GM23338 (cell line): ENCODE results near the gene GPATCH1. TPM values are rescaled to one million over a fixed set of nuclear protein-coding genes. Genes with fewer than 3 reads are reported as not detected.

ENCODE experiments used
- ATAC-seq: fragments of 200-7000 bp; cut with Tn5 transposase; 3 replicates; pipeline ENCODE4 v1.9.1; 2020
- DNase-seq: peaks from one replicate; pipeline ENCODE4 v3.0.0-alpha.2; 2015; ENCODE audit warnings: low spot score
- H2AFZ ChIP-seq: fragments of 200-600 bp; sonication (generic); 2 replicates; pipeline ENCODE4 v1.8.0; 2016; ENCODE audit warnings: antibody characterized with exemption, mild to moderate bottlenecking, moderate library complexity
- H3F3A ChIP-seq: fragments of 200-600 bp; sonication (generic); replicated peaks from 2 replicates; pipeline ENCODE4 v1.8.0; 2017; ENCODE audit warnings: antibody characterized with exemption, mixed run types, low read depth
- H3K27ac ChIP-seq: fragments of 200-600 bp; sonication (generic); 2 replicates; pipeline ENCODE4 v1.6.1; 2016; ENCODE audit warnings: low read depth
- H3K27me3 ChIP-seq: fragments of 200-600 bp; sonication (generic); 2 replicates; pipeline ENCODE4 v1.8.0; 2016; ENCODE audit warnings: mild to moderate bottlenecking, mixed run types, moderate library complexity; ENCODE audit not compliant: insufficient read depth
- H3K36me3 ChIP-seq: fragments of 200-600 bp; sonication (generic); 2 replicates; pipeline ENCODE4 v1.8.0; 2016; ENCODE audit warnings: mild to moderate bottlenecking; ENCODE audit not compliant: insufficient read depth
- H3K4me1 ChIP-seq: fragments of 200-600 bp; sonication (generic); 2 replicates; pipeline ENCODE4 v1.8.0; 2016; ENCODE audit warnings: mild to moderate bottlenecking, moderate library complexity; ENCODE audit not compliant: insufficient read depth
- H3K4me2 ChIP-seq: fragments of 200-600 bp; sonication (generic); 2 replicates; pipeline ENCODE4 v1.7.1; 2017; ENCODE audit warnings: mixed run types
- H3K4me3 ChIP-seq: fragments of 200-600 bp; sonication (generic); 2 replicates; pipeline ENCODE4 v1.6.1; 2016; ENCODE audit warnings: mixed run types
- H3K79me2 ChIP-seq: fragments of 200-600 bp; sonication (generic); replicated peaks from 2 replicates; pipeline ENCODE4 v1.8.0; 2017; ENCODE audit warnings: mild to moderate bottlenecking; ENCODE audit not compliant: insufficient read depth
- H3K9me2 ChIP-seq: fragments of 200-600 bp; sonication (generic); 2 replicates; pipeline ENCODE4 v1.8.0; 2017; ENCODE audit not compliant: insufficient read depth
- H4K20me1 ChIP-seq: fragments of 200-600 bp; sonication (generic); replicated peaks from 2 replicates; pipeline ENCODE4 v1.8.0; 2017; ENCODE audit warnings: mild to moderate bottlenecking; ENCODE audit not compliant: insufficient read depth
- H3K27ac Mint-ChIP-seq: 2 replicates; pipeline ENCODE4 v1.8.0; 2020; ENCODE audit warnings: inconsistent platforms, mild to moderate bottlenecking, moderate library complexity, mixed read lengths
- H3K27me3 Mint-ChIP-seq: 3 replicates; pipeline ENCODE4 v1.8.0; 2022; ENCODE audit warnings: low read depth, mild to moderate bottlenecking, moderate library complexity, mixed read lengths, inconsistent platforms; ENCODE audit not compliant: insufficient read depth, poor library complexity
- H3K36me3 Mint-ChIP-seq: 3 replicates; pipeline ENCODE4 v1.8.0; 2021; ENCODE audit warnings: low read depth, mild to moderate bottlenecking, inconsistent platforms, moderate library complexity, mixed read lengths
- H3K4me1 Mint-ChIP-seq: 3 replicates; pipeline ENCODE4 v1.8.0; 2020; ENCODE audit warnings: mild to moderate bottlenecking, inconsistent platforms, mixed read lengths
- H3K4me3 Mint-ChIP-seq: 3 replicates; pipeline ENCODE4 v1.8.0; 2021; ENCODE audit warnings: moderate library complexity, mild to moderate bottlenecking, inconsistent platforms, mixed read lengths
- H3K9me3 Mint-ChIP-seq: 3 replicates; pipeline ENCODE4 v1.8.0; 2020; ENCODE audit warnings: moderate library complexity, mild to moderate bottlenecking, inconsistent platforms, mixed read lengths
- CREB1 ChIP-seq: fragments of 250-450 bp; sonication (Bioruptor Pico); IDR thresholded peaks from 2 replicates; pipeline ENCODE4 v1.5.0; 2020; ENCODE audit warnings: low read depth, mild to moderate bottlenecking, moderate library complexity
- CTCF ChIP-seq, 2 experiments: fragments of 200-600 bp in 1 of 2; sonication (generic) in 1 of 2; conservative IDR thresholded peaks; 2 replicates each; pipeline versions ENCODE4 v1.5.1 to v1.6.1; 2016 to 2017; ENCODE audit warnings: antibody characterized with exemption in 2 of 2, low read depth in 2 of 2, mild to moderate bottlenecking in 2 of 2, moderate library complexity in 1 of 2
- polyA plus RNA-seq: library from polyadenylated mRNA; unstranded; fragments of >200 nt; fragmentation: Nextera tagmentation; extraction: Ambion mirVana; gene quantifications from 2 replicates; pipeline ENCODE4 v1.2.1, GENCODE V29; 2016
- small RNA-seq: library from RNA; depleted of rRNA; stranded (forward); fragments of <200 nt; gene quantifications from one replicate; pipeline ENCODE3, GENCODE V24; 2014; ENCODE audit warnings: low replicate concordance
- total RNA-seq: library from RNA; depleted of rRNA; stranded (reverse); fragments of >200 nt; shearing (Covaris generic); gene quantifications from 2 replicates; pipeline ENCODE4 v1.2.3, GENCODE V29; 2014; rRNA removed

The GPATCH1 gene
- total and polyA plus RNA-seq, 2 experiments from 2014 or later, result 12.0 to 13.6 TPM

GRCh38 chr19:33177417-33177979 is 96.5 kb downstream of the GPATCH1 start:
- Mint-ChIP-seq H3K4me3 (peak overlapping the region; percentile 86), H3K9me3 (peaks cover 3% of the 10 kb centered on the region; the same call in 2 of the 3 replicates), H3K36me3 (peaks cover 3% of the 10 kb centered on the region; the same call in 1 of the 3 replicates), H3K27ac (no peak overlapping the region), H3K4me1 (peaks cover 14% of the 10 kb centered on the region; the same call in 2 of the 3 replicates), H3K27me3 (peaks cover 18% of the 10 kb centered on the region)
- Histone ChIP-seq H3F3A (peaks cover 5% of the 10 kb centered on the region; the same call in 1 of the 2 replicates), H3K9me2 (no peaks in the 10 kb centered on the region), H3K4me2 (peak overlapping the region; percentile 95), H2AFZ (peak overlapping the region; percentile 93), H3K36me3 (no peaks in the 10 kb centered on the region), H3K4me1 (peaks cover 5% of the 10 kb centered on the region), H3K79me2 (no peaks in the 10 kb centered on the region; the same call in 1 of the 2 replicates), H3K27ac (no peak overlapping the region), H4K20me1 (peaks cover 4% of the 10 kb centered on the region; the same call in 1 of the 2 replicates), H3K27me3 (peaks cover 16% of the 10 kb centered on the region), H3K4me3 (peak overlapping the region; percentile 87)
- DNase-seq (peak; percentile 61), ATAC-seq (peak; percentile 16)
- TF ChIP-seq CREB1 (CRISPR knock-in tag), result no peak
- TF ChIP-seq CTCF (conservative IDR thresholded peaks at IDR 0.05; ENCODE audit: low read depth in 2 of 2), result peak in 1 of 2 experiments; percentile 19; a peak in 1 of 4 replicates

Small RNAs within 50 kb of the gene (small RNA-seq; reads per million reads assigned to genes)
- gene AC008521.1 (not detected), gene AC008521.2 (not detected)

Other genes starting within 250 kb of the GPATCH1 start
- not detected in 2 replicates for gene SLC7A9, start 211.4 kb upstream of the GPATCH1 start, total RNA-seq
- gene SLC7A9, start 211.4 kb upstream of the GPATCH1 start, polyA plus RNA-seq, result 0.19 and 0.21 TPM in 2 replicates
- gene CEP89, start 109.2 kb upstream of the GPATCH1 start, total RNA-seq, result 13.4 and 17.7 TPM in 2 replicates
- gene CEP89, start 109.2 kb upstream of the GPATCH1 start, polyA plus RNA-seq, result 16.6 and 17.5 TPM in 2 replicates
- 1.6 and 3.2 TPM in 2 replicates for gene FAAP24, start 108.9 kb upstream of the GPATCH1 start, total RNA-seq
- gene FAAP24, start 108.9 kb upstream of the GPATCH1 start, polyA plus RNA-seq, result 2.9 and 3.1 TPM in 2 replicates
- gene RHPN2, start 16.3 kb upstream of the GPATCH1 start, total RNA-seq, result 28.8 and 29.6 TPM in 2 replicates
- gene RHPN2, start 16.3 kb upstream of the GPATCH1 start, polyA plus RNA-seq, result 14.2 and 15.7 TPM in 2 replicates
- gene WDR88, start 50.9 kb downstream of the GPATCH1 start, total RNA-seq, result not detected in 2 replicates
- gene WDR88, start 50.9 kb downstream of the GPATCH1 start, polyA plus RNA-seq, result not detected in 2 replicates
- gene LRP3, start 113.1 kb downstream of the GPATCH1 start, total RNA-seq, result 43.1 and 62.7 TPM in 2 replicates
- gene LRP3, start 113.1 kb downstream of the GPATCH1 start, polyA plus RNA-seq, result 3.5 and 4.3 TPM in 2 replicates
- gene SLC7A10, start 144.7 kb downstream of the GPATCH1 start, total RNA-seq, result 2.6 and 6.3 TPM in 2 replicates
- gene SLC7A10, start 144.7 kb downstream of the GPATCH1 start, polyA plus RNA-seq, result 2.5 and 3.3 TPM in 2 replicates
- gene CEBPA, start 221.4 kb downstream of the GPATCH1 start, total RNA-seq, result 2.6 and 5.0 TPM in 2 replicates
- 0.50 and 1.2 TPM in 2 replicates for gene CEBPA, start 221.4 kb downstream of the GPATCH1 start, polyA plus RNA-seq